HG02884 (cell line): Measurements from ENCODE around the gene TPCN1.
A peak's percentile ranks its signal among the peaks of the same experiment; 100 is the strongest.

Experiments
- ATAC-seq: cut with Tn5 transposase; IDR thresholded peaks from one replicate; pipeline ENCODE4 v1.9.1; 2021; ENCODE audit warnings: mild to moderate bottlenecking, moderate library complexity; ENCODE audit not compliant: unreplicated experiment

The TPCN1 gene

GRCh38 chr12:113239811-113240331 lies 18.6 kb downstream of the TPCN1 start:
- no peak for ATAC-seq

DNA sequence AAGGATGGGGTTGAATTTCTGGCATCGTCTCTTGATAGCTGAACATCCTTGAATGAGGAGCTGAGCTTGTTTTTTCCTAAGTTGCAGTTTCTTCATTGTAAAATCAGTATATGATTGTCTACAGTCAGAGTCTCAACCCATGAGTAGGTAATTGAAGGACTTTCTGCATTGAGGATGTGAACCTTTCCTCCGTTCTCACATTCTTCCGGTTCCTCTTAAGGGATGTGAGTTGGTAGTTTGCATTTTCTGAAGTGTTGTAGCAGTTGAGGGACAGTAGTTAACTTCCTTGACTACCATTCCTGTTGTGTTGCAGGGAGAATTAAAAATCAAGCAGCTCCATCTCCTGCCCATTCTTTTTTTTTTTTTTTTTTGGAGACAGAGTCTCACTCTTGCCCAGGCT lies 19.1 kb downstream of the TPCN1 start:
- ATAC-seq: peak; percentile 55

DNA sequence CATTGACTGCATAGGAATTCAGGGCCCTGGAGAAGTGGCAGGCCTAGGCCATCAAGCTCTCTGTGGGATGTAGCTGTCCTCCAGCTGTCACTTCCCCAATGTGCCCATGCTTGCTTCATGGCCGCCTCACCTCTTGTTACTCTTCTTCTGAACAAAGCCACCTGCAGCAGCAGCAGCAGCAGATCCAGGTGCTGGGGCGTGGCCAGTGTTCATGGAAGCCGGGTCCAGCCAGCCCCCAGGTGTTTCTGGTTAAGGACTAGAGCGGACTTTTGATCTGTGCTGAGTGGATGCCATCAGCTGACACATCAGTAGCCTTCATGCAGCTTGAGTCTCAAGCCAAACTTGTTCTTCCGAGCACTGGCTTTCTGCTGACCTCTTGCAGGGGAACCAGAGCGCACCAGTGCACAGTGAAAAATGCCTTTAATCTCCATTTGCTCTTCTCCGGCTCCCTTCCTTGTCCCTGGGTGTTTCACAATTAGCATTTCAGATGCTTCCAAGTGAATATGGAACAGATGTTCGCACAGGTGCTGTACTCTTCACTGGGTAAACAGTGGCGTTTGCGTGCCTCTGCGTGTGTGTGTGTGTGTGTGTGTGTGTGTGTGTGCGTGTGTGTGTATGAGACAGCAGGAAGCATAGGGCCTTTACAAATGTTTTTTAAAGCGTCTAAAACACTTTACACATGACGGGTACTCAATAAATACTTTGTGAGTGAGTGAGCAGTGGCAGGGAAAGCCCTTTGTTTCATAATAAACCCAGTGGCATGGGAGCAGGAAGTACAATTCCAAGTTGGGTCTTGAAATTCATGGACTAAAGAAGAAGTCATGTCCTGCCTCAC lies 20.1 kb downstream of the TPCN1 start:
- ATAC-seq: no peak

DNA sequence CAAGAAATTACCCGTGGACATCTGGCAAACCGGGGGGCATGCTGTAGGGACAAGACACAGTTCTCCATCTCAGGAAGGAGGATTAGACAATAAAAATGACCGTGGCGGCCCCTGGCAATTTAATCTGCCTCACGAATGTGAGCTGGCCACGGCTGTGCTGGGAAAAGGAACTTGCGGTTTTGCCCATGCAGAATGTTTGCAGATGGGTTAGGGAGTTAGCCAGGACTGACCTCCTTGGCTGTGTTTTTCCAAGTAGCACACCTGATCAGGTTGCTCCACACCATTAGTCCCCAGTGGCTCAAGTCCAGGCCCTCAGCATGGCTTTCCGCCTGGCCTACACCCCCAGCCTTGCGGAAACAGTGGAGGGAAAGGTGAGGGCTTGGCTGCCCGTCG lies 20.8 kb downstream of the TPCN1 start:
- no peak for ATAC-seq

GRCh38 chr12:113242560-113242959 lies 21.3 kb downstream of the TPCN1 start:
- ATAC-seq: no peak

DNA sequence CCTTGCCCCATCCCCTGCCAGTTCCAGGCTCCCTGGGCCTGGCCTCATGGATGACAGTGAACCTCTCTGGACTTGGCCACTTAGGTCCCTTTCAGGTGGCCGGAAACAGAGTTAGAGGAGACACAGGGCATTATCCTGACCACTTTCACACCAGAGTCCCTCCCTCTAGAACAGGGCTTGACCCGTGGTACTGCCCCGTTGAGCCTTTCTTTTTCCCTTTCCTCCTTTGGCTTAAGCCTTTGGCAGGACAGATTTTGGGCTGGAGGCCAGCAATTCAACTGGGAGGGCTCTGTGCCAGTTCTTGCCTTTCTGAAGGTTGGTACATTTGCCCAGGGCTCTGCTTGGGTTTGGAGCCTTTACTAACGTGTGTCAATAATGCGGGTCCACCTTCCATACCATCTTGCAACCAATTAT lies 22.8 kb downstream of the TPCN1 start:
- ATAC-seq: no peak

DNA sequence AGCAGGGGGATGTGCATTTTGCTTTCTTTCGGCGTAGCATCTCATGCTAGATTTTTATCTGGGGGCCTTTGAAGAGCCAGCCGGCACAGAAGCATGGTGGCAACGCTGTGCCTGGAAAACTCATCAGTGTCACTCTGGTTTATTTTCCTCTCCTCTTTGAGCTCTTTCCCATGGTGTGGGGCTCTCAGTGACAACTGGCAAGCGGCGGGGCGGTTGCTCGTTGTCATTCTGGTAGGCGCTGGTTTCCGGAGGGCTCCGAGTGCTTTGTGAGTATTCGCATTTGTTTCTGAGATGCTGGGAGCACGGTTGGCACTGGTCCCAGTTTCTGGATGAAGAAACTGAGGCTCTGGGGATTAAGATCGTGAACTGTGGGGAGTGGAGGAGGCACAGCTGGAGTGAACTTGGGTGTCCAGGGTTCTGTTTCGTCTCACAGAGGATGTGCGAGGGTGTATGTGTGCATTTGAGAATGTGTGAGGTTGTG lies 23.3 kb downstream of the TPCN1 start:
- no peak for ATAC-seq

- ATAC-seq: no peak
Observed at GRCh38 chr12:113245695-113246477, 24.6 kb downstream of the TPCN1 start.

GRCh38 chr12:113246478-113247122 lies 25.3 kb downstream of the TPCN1 start:
- no peak for ATAC-seq

GRCh38 chr12:113247123-113248050 lies 26.1 kb downstream of the TPCN1 start:
- ATAC-seq: no peak

DNA sequence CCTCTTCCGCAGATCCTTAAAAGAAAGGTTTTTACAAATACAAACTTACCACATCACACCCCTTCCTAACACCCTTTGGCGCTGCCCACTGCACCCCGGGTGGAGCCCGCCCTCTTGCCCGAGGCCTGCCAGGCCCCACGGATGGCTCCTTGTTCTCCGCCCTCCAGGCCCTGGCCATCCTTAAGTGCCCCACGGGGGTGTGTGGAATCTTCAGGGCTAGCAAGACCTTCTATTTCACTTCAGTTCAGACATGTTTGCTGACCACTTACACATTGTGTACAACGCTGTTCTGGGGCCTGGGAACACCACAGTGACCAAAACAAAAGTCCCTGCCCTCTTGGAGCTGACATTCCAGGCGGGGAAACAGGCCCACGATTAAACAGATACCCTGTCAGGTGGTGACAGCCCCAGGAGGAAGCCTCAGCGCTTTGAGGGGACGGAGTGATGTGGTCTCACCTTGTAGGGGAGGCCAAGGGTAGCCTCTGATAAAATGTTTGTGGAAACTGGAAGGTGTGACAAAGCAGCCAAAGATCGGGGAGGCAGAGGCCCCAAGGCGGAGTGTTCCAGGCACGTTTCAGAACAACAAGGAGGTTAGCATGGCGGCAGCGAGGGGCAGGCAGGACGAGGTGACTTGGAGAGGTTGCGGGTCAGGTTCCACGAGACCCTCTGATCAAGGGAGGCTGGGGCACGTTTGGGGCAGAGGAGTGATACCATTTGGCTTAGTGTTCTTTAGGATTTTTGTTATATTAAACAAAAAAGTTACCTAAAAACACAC lies 27.0 kb downstream of the TPCN1 start:
- ATAC-seq: no peak

- ATAC-seq: no peak
Observed at GRCh38 chr12:113248842-113249435, 27.7 kb downstream of the TPCN1 start.

DNA sequence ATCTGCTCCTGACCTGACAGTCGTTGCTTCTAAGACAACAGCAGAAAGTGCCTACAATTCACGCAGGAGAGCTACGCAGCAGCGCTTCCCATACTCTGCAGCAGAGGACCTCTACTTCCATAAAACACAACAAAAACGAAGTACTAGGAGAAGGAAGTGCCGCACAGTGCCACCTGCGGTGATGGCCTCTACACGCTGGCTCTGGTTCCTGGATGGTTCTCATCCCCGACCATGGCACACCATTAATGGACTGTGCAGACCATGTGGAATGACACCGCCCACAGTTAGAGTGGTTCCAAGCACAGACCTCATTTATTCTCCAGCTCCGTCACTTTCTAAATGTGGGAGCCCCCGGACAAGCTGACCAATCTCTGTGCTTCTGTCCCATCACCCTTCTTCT lies 28.3 kb downstream of the TPCN1 start:
- ATAC-seq: no peak

DNA sequence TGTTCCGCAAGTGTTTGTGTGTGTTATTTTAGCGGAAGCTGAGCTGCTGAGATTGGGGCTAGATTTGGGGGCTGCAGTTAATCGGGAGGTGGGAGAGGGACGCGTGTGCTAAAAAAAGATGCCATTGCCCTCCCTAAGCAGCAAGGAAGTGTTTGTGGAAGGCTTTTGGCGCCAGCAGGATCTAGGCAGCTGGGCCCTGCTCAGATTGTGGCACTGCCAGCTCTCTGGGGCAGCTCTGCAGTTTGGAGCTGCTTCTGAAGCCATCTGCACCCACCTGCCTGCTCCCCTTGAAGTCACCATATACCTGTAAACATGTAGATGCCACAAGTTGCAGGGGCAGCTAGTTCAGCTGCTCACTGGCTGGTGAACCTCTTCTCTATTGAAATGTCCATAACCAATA lies 28.8 kb downstream of the TPCN1 start:
- no peak for ATAC-seq

DNA sequence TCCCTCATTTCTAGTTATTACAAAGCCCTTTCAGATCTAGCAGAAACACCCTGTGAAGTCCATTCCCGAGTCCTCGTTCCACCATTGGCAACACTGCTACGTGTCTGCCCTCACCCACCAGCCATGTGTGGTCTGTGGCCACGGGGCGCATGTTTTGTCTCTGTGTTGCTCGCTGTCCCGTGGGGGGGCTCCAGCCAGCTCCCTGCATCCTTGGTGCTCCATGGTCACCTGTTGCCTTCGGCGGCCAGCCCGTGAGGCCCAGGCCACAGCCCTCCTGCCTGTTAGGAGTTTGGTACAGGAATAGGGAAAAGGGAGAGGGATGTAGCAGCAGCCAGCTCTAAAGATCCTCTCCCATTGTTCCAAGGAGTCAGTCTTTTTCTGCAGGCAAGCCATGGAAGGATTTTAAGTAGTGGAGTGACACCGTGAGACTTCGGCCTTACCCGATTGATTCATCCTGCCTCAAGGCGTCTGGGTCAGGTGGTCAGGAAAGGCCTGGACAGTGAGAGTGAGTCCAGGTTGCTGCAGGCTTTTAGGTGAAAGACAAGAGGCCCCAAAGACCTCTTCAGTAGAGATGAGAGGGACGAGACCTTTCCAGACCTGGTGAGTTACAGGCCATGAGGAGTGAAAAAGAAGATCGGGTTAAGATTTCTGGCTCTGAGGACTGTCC lies 30.3 kb downstream of the TPCN1 start:
- ATAC-seq: no peak

GRCh38 chr12:113252494-113252893 lies 31.2 kb downstream of the TPCN1 start:
- no peak for ATAC-seq

GRCh38 chr12:113253532-113254285 lies 32.4 kb downstream of the TPCN1 start:
- ATAC-seq: no peak

DNA sequence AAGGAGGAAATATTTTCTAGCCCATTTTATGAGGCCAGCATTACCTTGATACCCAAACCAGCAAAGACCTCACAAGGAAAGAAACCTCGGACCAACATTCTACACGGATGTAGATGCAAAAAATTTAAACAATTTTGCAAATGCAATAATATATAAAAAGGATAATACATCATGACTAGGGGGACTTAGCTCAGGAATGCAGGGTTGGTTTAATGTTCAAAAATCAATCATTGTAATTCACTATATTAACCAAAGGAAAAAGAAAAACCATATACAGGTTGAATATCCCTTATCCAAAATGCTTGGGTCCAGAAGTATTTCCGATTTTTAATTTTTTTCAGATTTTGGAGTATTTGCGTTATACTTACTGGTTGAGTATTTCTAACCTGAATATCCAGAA lies 33.0 kb downstream of the TPCN1 start:
- no peak for ATAC-seq
